ENCODE measurements around the gene CLEC16A. TPM values are rescaled to one million over a fixed set of nuclear protein-coding genes. Genes with fewer than 3 reads are reported as not detected.

Gene CLEC16A
- total RNA-seq, 1 donor from 2014 or later: 7.8 TPM

- H3K27me3 Mint-ChIP-seq (ENCODE audit: insufficient read depth, low read depth): no peaks in the 10 kb centered on the region
- H3K4me3 Mint-ChIP-seq: no peak overlapping the region
- H3K27me3 ChIP-seq: no peaks in the 10 kb centered on the region
- H4K20me1 ChIP-seq (ENCODE audit: low read depth): no peaks in the 10 kb centered on the region
- no peaks in the 10 kb centered on the region for H3K9me3 Mint-ChIP-seq
- H3K9me3 ChIP-seq (ENCODE audit: low read depth): no peaks in the 10 kb centered on the region
- H3F3A ChIP-seq (ENCODE audit: low read depth): no peaks in the 10 kb centered on the region
- no peak for DNase-seq (ENCODE audit: low spot score)
- H3K9ac ChIP-seq: no peak overlapping the region
- no peaks in the 10 kb centered on the region for H3K79me2 ChIP-seq (ENCODE audit: low read depth)
- no peaks in the 10 kb centered on the region for H3K36me3 ChIP-seq
- no peak overlapping the region for H3K4me2 ChIP-seq
- TF ChIP-seq CTCF (IDR thresholded peaks at IDR 0.05) (no peak), EZH2phosphoT487 (IDR thresholded peaks at IDR 0.05) (no peak), EZH2 (IDR thresholded peaks at IDR 0.05) (no peak)
- H3K27ac Mint-ChIP-seq: no peak overlapping the region
- peaks cover 4% of the 10 kb centered on the region for H3K4me1 Mint-ChIP-seq
- H3K36me3 Mint-ChIP-seq: peaks cover 14% of the 10 kb centered on the region
- no peak overlapping the region for H3K27ac ChIP-seq
- no peaks in the 10 kb centered on the region for H3K4me1 ChIP-seq
- no peak overlapping the region for H2AFZ ChIP-seq (replicated peaks)
- H3K4me3 ChIP-seq: no peak overlapping the region
Observed at GRCh38 chr16:11173426-11173825, 229.1 kb downstream of the CLEC16A start.

- Histone ChIP-seq H3K79me2 (ENCODE audit: low read depth) (no peaks in the 10 kb centered on the region), H2AFZ (replicated peaks) (no peak overlapping the region), H3K36me3 (no peaks in the 10 kb centered on the region), H3F3A (ENCODE audit: low read depth) (no peaks in the 10 kb centered on the region), H3K4me1 (no peaks in the 10 kb centered on the region), H3K9ac (no peak overlapping the region), H3K27me3 (no peaks in the 10 kb centered on the region), H3K27ac (no peak overlapping the region), H3K4me3 (no peak overlapping the region), H3K4me2 (no peak overlapping the region), H3K9me3 (ENCODE audit: low read depth) (no peaks in the 10 kb centered on the region), H4K20me1 (ENCODE audit: low read depth) (no peaks in the 10 kb centered on the region)
- Mint-ChIP-seq H3K27me3 (ENCODE audit: insufficient read depth, low read depth) (peaks cover 2% of the 10 kb centered on the region), H3K4me1 (peaks cover 7% of the 10 kb centered on the region), H3K36me3 (peaks cover 14% of the 10 kb centered on the region), H3K9me3 (no peaks in the 10 kb centered on the region), H3K4me3 (no peak overlapping the region), H3K27ac (no peak overlapping the region)
- DNase-seq (ENCODE audit: low spot score): no peak
- TF ChIP-seq EZH2phosphoT487 (IDR thresholded peaks at IDR 0.05) (no peak), EZH2 (IDR thresholded peaks at IDR 0.05) (no peak), CTCF (IDR thresholded peaks at IDR 0.05) (no peak)
Observed at GRCh38 chr16:11174141-11174540, 229.8 kb downstream of the CLEC16A start.

GRCh38 chr16:11175106-11175786 lies 230.9 kb downstream of the CLEC16A start:
- Mint-ChIP-seq H3K27me3 (ENCODE audit: insufficient read depth, low read depth) (peaks cover 2% of the 10 kb centered on the region), H3K9me3 (no peaks in the 10 kb centered on the region), H3K36me3 (peaks cover 14% of the 10 kb centered on the region), H3K27ac (peak overlapping the region; percentile 93), H3K4me3 (no peak overlapping the region), H3K4me1 (peaks cover 7% of the 10 kb centered on the region)
- Histone ChIP-seq H3K4me2 (no peak overlapping the region), H3K79me2 (ENCODE audit: low read depth) (no peaks in the 10 kb centered on the region), H3K4me1 (no peaks in the 10 kb centered on the region), H3K9me3 (ENCODE audit: low read depth) (no peaks in the 10 kb centered on the region), H3K9ac (no peak overlapping the region), H2AFZ (replicated peaks) (no peak overlapping the region), H3K36me3 (no peaks in the 10 kb centered on the region), H3K4me3 (no peak overlapping the region), H3F3A (ENCODE audit: low read depth) (no peaks in the 10 kb centered on the region), H3K27me3 (no peaks in the 10 kb centered on the region), H3K27ac (no peak overlapping the region), H4K20me1 (ENCODE audit: low read depth) (no peaks in the 10 kb centered on the region)
- no peak for DNase-seq (ENCODE audit: low spot score)
- TF ChIP-seq EZH2phosphoT487 (IDR thresholded peaks at IDR 0.05): no peak
- TF ChIP-seq EZH2 (IDR thresholded peaks at IDR 0.05): no peak
- no peak for TF ChIP-seq CTCF (IDR thresholded peaks at IDR 0.05)
